EL (cell line): ENCODE data around the gene DENND6B.
"Not testable (repeated sequence)": the region's sequence is repeated elsewhere in the genome, so short reads cannot be mapped to it uniquely, and the experiment has no call there.

Experiments used
- DNase-seq: peaks from one replicate; pipeline ENCODE4 v3.0.0-alpha.2; 2016

Gene DENND6B

GRCh38 chr22:50282361-50283155 is 44.3 kb downstream of the DENND6B start:
- DNase-seq = peak; percentile 87

GRCh38 chr22:50281957-50282356 is 44.9 kb downstream of the DENND6B start:
- no peak for DNase-seq

GRCh38 chr22:50281384-50281760 is 45.4 kb downstream of the DENND6B start:
- no peak for DNase-seq

GRCh38 chr22:50280708-50281383 is 46.0 kb downstream of the DENND6B start:
- DNase-seq = no peak

GRCh38 chr22:50280022-50280707 is 46.6 kb downstream of the DENND6B start:
- no peak for DNase-seq

- no peak for DNase-seq
These were observed 47.7 kb downstream of the DENND6B start for GRCh38 chr22:50278956-50279619.

GRCh38 chr22:50278461-50278860 is 48.4 kb downstream of the DENND6B start:
- no peak for DNase-seq

GRCh38 chr22:50277761-50278160 is 49.1 kb downstream of the DENND6B start:
- DNase-seq = no peak

GRCh38 chr22:50276143-50276542 is 50.7 kb downstream of the DENND6B start:
- no peak for DNase-seq

GRCh38 chr22:50275181-50276055 is 51.4 kb downstream of the DENND6B start:
- no peak for DNase-seq

GRCh38 chr22:50274771-50275170 is 52.0 kb downstream of the DENND6B start:
- no peak for DNase-seq

GRCh38 chr22:50274311-50274710 is 52.5 kb downstream of the DENND6B start:
- peak; percentile 44 for DNase-seq

- not testable (repeated sequence) for DNase-seq
These were observed 53.0 kb downstream of the DENND6B start for GRCh38 chr22:50273781-50274180.

GRCh38 chr22:50273352-50273751 is 53.5 kb downstream of the DENND6B start:
- DNase-seq = not testable (repeated sequence)

- DNase-seq = peak; percentile 34
These were observed 54.6 kb downstream of the DENND6B start for GRCh38 chr22:50272044-50272802.

- peak; percentile 64 for DNase-seq
These were observed 55.3 kb downstream of the DENND6B start for GRCh38 chr22:50271519-50271970.

- DNase-seq = peak; percentile 73
These were observed 56.0 kb downstream of the DENND6B start for GRCh38 chr22:50270666-50271394.

- DNase-seq = peak; percentile 55
These were observed 56.7 kb downstream of the DENND6B start, which contains the start of gene MAPK11 for GRCh38 chr22:50269970-50270665. MAPK11 (minus strand) TSS chr22:50270380; CDS start chr22:50270292, 88 bp downstream.

- no peak for DNase-seq
These were observed 57.2 kb downstream of the DENND6B start for GRCh38 chr22:50269573-50269969.

- DNase-seq = no peak
These were observed 58.1 kb downstream of the DENND6B start for GRCh38 chr22:50268655-50269113.
